ENCODE data around the gene DNAAF5.
"Not testable (repeated sequence)": the region's sequence is repeated elsewhere in the genome, so short reads cannot be mapped to it uniquely, and the experiment has no call there.

The DNAAF5 gene

GRCh38 chr7:747186-747585, 20.7 kb downstream of the DNAAF5 start:
- no peak for DNase-seq (ENCODE audit: low read depth)

DNA sequence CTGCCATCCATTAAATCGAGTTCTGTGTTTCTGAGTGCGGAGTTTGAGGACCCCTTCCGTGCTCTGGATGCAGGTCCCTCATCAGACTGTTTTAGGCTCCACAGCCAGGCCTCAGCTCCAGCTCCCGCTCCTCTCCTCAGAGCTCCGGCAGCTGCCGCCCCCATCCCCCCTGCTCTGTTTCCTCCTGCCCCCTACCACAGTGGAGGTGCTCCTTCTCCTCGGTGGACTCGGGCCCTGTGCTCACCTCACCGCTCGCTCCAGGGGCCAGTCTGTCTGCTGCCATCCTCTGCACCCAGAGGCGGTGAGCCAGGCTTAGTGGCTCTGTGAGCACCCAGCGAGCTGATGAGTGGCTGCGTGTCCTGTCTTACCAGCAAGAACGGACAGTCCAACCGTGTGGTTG, 21.9 kb downstream of the DNAAF5 start:
- DNase-seq (ENCODE audit: low read depth) = no peak

GRCh38 chr7:749140-749551, 22.6 kb downstream of the DNAAF5 start:
- no peak for DNase-seq (ENCODE audit: low read depth)

- no peak for DNase-seq (ENCODE audit: low read depth)
These were observed 23.8 kb downstream of the DNAAF5 start for GRCh38 chr7:750111-750905.

DNA sequence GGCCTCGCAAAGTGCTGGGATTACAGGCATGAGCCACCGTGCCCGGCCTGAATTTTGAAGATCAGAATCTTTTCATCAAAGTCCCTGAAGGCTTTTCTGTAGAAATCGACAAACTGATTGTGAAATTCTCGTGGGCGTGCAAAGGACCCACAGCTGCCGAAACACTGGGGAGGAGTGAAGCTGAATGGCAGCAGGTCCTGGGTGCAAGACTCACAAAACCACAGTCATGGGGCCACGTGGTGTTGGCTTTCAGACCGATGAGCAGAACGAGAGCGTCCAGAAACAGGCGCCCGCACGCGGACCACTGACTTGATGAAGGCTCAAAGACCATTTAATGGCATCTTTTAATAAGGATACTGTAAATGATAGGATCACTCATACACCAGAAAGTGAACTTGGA, 25.3 kb downstream of the DNAAF5 start:
- DNase-seq (ENCODE audit: low read depth) = no peak

GRCh38 chr7:752256-752655, 25.8 kb downstream of the DNAAF5 start:
- DNase-seq (ENCODE audit: low read depth) = not testable (repeated sequence)

DNA sequence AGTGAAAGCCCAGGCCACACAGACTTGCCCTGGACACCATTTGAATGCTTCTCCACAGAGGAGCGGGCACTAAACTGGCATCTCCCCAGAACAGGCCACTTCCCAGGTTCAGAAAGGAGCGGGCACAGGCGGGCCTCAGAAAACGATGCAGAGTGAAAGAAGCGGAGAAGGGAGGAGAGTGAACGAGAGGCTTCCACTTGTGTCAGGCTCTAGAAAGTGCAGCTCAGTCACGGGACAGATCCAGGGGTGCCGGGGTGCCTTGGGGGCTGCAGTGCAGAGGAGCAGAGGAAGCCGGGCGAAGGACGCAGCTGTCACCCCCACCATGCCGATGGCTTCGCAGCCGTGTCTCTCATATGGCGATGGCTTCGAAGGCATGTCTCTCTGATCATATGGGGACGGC, 26.7 kb downstream of the DNAAF5 start:
- DNase-seq (ENCODE audit: low read depth) = no peak

DNA sequence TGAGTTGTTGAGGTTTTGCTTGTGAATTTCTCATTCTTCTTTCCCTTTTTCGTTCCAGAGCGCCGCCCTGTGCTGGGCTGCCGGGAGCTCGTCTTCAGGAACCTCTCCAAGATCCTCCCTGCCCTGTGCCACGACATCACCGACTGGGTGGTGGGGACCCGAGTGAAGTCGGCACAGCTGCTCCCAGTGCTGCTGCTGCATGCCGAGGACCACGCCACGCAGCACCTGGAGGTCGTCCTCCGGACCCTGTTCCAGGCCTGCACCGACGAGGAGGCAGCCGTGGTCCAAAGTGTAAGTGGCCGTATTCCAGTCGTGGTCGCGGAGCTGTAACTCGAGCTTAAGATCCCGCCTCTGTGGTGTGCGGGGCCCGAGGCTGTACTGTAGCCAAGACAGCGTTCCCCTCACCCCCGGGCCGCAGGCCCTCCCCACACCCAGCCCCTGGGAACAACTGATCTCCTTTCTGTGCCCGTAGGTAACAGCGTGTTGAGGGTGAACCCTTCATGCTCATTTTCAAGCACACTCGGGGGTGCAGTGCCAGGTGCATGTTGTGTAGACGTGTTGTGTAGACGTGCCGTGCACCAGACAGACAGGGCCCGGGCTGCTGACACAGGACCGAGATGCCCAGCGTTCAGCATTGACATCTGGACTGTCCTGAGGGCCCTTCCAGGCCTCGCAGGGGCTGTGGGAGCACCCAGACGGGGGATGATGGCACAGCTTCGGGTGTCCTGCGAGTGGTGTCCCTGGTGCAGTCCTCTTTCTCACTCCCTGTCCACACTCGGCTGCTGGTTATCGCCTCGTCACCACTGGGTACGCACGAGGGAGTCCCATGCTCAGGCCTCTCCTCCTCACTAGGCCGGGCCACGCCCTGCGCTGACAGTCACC, 28.3 kb downstream of the DNAAF5 start:
- no peak for DNase-seq (ENCODE audit: low read depth)

- DNase-seq (ENCODE audit: low read depth) = no peak
These were observed 28.9 kb downstream of the DNAAF5 start for GRCh38 chr7:755413-755805.

GRCh38 chr7:756231-756927, 29.9 kb downstream of the DNAAF5 start:
- DNase-seq (ENCODE audit: low read depth) = no peak

DNA sequence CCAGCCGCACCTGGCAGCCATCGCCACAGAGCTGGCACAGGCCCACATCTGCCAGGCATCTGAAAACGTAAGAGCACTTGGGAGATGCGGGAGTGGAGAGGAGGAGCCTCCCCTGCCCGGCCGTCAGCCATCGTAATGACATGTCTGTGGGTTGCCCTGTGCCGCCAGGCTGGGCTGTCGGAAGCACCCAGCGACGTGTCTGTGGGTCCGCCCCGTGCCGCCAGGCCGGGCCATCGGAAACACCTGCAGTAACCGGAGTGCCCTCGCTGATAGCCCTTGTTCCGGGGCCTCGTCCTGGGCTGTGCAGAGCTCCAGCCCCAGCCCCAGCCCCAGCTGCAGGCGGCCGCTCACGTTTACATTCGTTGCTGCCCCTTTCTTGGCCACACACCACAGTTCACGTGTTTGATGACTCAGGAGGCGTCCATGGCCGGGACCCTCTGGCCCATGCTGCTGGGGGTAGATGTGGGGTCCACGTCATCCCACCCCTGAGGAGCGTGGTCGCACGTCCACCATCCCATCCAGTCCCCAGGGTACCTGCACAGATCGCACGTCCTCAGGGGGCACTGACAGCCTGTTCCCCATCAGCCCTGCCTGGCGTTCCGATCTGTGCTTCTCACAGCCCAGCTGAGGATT, 30.5 kb downstream of the DNAAF5 start:
- no peak for DNase-seq (ENCODE audit: low read depth)

DNA sequence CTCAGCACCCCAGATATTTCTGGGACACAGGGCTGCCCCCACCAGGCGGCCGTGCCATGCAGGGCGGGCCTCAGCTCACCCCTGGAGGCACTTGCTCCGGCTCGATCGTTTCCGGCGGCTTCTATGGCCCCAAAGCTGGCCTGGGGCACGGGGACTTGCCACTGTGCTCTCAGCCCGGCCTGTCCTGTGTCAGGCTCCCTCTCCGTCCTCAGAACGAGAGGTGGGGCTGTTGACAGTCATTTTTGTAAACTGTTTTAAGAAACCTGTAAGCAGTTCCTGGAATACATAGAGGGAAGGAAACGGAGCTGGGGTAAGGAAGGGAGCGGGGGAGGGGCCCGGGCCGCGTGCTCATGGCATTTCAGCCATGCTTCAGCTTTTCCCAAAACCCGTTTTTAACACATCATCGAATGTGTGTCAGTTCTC, 31.3 kb downstream of the DNAAF5 start:
- DNase-seq (ENCODE audit: low read depth) = no peak

DNA sequence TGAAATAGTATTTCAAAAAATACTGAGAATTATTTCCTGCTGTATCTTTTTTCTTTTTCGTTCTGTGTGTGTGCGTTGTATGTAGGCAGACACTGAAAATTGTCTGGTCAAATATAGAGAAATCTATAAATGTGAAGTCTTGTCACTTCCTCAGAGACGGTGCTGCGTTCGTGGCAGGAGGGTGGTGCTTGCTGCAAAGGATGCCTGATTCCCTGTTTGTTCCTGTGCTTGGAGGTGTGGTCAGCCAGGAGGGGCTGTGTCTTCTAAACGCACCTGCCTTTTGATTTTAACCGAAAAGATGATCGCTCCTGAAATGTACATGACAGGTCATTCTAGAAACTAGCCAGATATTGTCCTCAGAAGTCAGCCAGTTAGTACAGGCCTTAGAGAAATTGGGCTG, 33.1 kb downstream of the DNAAF5 start:
- DNase-seq (ENCODE audit: low read depth) = no peak

DNA sequence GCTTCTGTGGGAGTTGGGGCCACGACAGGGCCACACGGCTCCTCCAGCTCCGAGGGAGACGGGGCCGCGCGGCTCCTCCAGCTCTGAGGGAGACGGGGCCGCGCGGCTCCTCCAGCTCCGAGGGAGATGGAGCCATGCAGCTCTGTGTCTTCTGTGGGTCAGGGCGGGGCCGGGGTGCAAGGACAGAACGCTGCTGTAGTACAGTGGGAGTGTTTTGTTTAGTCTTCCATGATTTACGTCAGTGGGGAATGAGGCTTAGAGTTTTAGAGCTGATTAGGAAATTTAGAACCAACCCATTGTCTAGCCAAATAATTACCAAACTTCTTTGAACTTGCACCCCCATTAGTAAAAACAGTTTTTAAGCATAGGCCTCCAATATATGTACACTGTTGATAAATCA, 33.5 kb downstream of the DNAAF5 start:
- no peak for DNase-seq (ENCODE audit: low read depth)

GRCh38 chr7:761101-761500, 34.6 kb downstream of the DNAAF5 start:
- DNase-seq (ENCODE audit: low read depth) = no peak

GRCh38 chr7:761631-762030, 35.1 kb downstream of the DNAAF5 start:
- no peak for DNase-seq (ENCODE audit: low read depth)

DNA sequence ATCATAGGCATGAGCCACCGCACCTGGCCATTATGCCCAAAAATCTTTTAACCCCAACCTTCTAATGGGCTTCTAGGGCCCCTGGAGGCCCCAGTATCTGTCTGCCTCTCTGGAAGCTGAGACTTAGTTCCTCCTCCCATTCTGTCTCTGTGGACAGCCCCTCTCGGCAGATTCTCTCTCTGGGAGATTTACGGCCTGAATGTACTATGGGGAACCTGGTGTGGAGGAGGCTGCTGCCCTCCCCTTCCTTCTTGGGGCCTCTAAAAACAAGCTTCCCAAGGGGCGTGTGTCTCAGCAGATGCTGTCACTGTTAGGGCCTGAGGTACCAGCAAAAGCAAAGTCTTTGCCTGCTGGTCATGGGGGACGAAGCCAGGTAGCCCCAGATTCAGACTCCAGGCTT, 36.4 kb downstream of the DNAAF5 start:
- DNase-seq (ENCODE audit: low read depth) = no peak

DNA sequence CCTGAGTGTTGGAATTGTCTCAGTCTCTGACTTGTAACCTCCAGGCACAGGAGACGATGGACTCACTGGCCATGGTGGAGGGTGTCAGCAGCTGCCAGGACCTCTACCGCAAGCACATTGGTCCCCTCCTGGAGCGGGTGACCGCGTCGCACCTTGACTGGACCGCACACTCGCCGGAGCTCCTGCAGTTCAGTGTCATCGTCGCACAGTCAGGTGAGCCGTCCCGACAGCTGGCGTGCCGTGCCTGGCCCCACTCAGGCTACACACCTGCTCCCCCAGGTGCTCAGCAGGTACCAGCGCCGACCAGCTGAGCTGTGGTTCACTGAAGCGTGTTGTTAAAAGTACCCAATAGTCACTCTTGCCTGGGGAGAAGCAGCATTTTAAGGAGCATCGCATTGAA, 37.3 kb downstream of the DNAAF5 start:
- DNase-seq (ENCODE audit: low read depth) = no peak

DNA sequence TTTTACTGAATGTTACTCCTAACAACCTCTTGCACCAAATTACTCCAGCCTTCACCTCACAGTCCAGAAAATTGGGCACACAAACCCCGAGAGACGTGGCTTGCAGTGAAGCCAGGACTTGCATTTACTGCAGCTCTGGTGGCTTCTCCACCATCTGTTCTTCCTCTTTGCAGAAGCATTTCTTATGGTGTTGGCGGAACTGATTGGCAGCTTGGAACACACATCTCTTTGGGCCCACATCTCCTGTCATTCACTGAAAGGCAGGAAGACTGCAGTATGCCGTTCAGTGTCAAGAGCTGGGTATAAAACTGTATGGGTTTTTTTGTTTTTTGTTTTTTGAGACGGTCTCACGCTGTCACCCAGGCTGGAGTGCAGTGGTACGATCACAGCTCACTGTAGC, 38.9 kb downstream of the DNAAF5 start:
- DNase-seq (ENCODE audit: low read depth) = no peak

DNA sequence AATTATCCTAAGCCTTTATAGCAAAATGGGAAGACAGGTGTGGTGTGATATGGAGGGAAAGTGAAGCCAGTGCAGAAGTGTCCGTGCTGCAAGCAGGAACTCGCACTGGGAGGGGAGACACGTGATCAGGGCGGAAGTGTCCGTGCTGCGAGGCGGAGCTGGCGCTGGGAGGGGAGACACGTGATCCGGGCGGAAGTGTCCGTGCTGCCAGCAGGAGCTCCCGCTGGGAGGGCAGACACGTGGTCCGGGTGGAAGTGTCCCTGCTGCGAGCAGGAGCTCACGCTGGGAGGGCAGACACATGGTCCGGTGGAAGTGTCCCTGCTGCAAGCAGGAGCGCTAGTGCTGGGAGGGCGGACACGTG, 41.1 kb downstream of the DNAAF5 start:
- DNase-seq (ENCODE audit: low read depth) = no peak

DNA sequence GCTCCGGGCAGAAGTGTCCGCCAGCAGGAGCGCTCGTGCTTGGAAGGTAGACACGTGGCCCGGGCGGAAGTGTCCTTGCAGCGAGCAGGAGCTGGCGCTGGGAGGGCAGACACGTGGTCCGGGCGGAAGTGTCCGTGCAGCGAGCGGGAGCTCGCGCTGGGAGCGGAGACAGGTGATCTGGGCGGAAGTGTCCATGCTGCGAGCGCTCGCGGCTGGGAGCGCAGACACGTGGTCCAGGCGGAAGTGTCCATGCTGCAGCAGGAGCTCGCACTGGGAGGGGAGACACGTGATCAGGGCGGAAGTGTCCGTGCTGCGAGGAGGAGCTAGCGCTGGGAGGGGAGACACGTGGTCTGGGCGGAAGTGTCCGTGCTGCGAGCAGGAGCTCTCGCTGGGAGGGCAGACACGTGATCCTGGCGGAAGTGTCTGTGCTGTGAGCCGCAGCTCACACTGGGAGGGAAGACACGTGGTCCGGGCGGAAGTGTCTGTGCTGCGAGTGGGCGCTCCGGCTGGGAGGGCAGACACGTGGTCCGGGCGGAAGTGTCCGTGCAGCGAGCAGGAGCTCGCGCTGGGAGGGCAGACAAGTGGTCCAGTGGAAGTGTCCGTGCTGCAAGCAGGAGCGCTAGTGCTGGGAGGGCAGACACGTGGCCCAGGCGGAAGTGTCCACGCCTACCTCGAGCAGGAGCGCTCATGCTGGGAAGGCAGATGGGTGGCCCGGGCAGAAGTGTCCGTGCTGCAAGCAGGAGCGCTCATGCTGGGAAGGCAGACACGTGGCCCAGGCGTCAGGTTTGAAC, 41.6 kb downstream of the DNAAF5 start:
- DNase-seq (ENCODE audit: low read depth) = no peak

Data from activated T-helper 9 cell treated with anti-CD3 and anti-CD28 coated beads, Interleukin-2, amount 50 U/mL, for 16 hours (primary cell).